ENCODE measurements around the gene RNU7-1. TPM values are rescaled to one million over a fixed set of nuclear protein-coding genes. Genes with fewer than 3 reads are reported as not detected.

The RNU7-1 gene
- total RNA-seq, 1 donor from 2014 or later, result not detected

- ATAC-seq, result no peak
Observed at GRCh38 chr12:6954316-6955107, 10.9 kb downstream of the RNU7-1 start.

- no peak for ATAC-seq
Observed at GRCh38 chr12:6955108-6956020, 11.7 kb downstream of the RNU7-1 start.

GRCh38 chr12:6956021-6956727 lies 12.6 kb downstream of the RNU7-1 start:
- no peak for ATAC-seq

- no peak for ATAC-seq
Observed at GRCh38 chr12:6957151-6957701, 13.6 kb downstream of the RNU7-1 start.

GRCh38 chr12:6957741-6958608 lies 14.4 kb downstream of the RNU7-1 start:
- ATAC-seq, result no peak

GRCh38 chr12:6958609-6959057 lies 15.0 kb downstream of the RNU7-1 start:
- no peak for ATAC-seq

- ATAC-seq, result no peak
Observed at GRCh38 chr12:6959058-6959804, 15.6 kb downstream of the RNU7-1 start.

GRCh38 chr12:6959805-6960592 lies 16.4 kb downstream of the RNU7-1 start:
- no peak for ATAC-seq

GRCh38 chr12:6960593-6961277 lies 17.1 kb downstream of the RNU7-1 start:
- ATAC-seq, result no peak

- peak; percentile 35 for ATAC-seq
Observed at GRCh38 chr12:6961278-6961694, 17.7 kb downstream of the RNU7-1 start.

- ATAC-seq, result peak; percentile 39
Observed at GRCh38 chr12:6961695-6962284, 18.2 kb downstream of the RNU7-1 start.

- ATAC-seq, result peak; percentile 49
Observed at GRCh38 chr12:6962285-6963015, 18.8 kb downstream of the RNU7-1 start.

- ATAC-seq, result peak; percentile 85
Observed at GRCh38 chr12:6963016-6963731, 19.6 kb downstream of the RNU7-1 start.

GRCh38 chr12:6963791-6964413 lies 20.3 kb downstream of the RNU7-1 start:
- no peak for ATAC-seq

- ATAC-seq, result no peak
Observed at GRCh38 chr12:6964605-6965025, 21.0 kb downstream of the RNU7-1 start.

- ATAC-seq, result peak; percentile 44
Observed at GRCh38 chr12:6965026-6965661, 21.5 kb downstream of the RNU7-1 start.
